GM10266 (cell line): ENCODE data around the gene FLII.
"Not testable (repeated sequence)": the region's sequence is repeated elsewhere in the genome, so short reads cannot be mapped to it uniquely, and the experiment has no call there.

Source experiments
- DNase-seq: peaks from one replicate; pipeline ENCODE4 v3.0.0; 2012; ENCODE audit errors: extremely low spot score
- CTCF ChIP-seq: IDR thresholded peaks from 2 replicates; pipeline ENCODE4 v1.5.1; 2012; ENCODE audit warnings: mild to moderate bottlenecking, low read depth; ENCODE audit not compliant: control insufficient read depth, insufficient read depth; ENCODE audit errors: missing control alignments

Gene FLII

GRCh38 chr17:18258356-18259038 is at the start of gene FLII:
Gene FLII (minus strand): TSS chr17:18258738. CDS start chr17:18258690, 48 bp downstream.
- peak; percentile 79 for DNase-seq
- no peak for TF ChIP-seq CTCF

- DNase-seq, result not testable (repeated sequence)
Observed at GRCh38 chr17:18303206-18303605, 44.7 kb upstream of the FLII start.

GRCh38 chr17:18300725-18301480 is 42.4 kb upstream of the FLII start:
- no peak for DNase-seq
- TF ChIP-seq CTCF, result no peak

GRCh38 chr17:18298061-18298460 is 39.5 kb upstream of the FLII start:
- not testable (repeated sequence) for DNase-seq

GRCh38 chr17:18291718-18292540 is 33.4 kb upstream of the FLII start:
- no peak for TF ChIP-seq CTCF
- DNase-seq, result no peak

GRCh38 chr17:18285296-18285695 is 26.8 kb upstream of the FLII start:
- no peak for TF ChIP-seq CTCF
- DNase-seq, result no peak

- TF ChIP-seq CTCF, result no peak
- no peak for DNase-seq
Observed at GRCh38 chr17:18281788-18282187, 23.2 kb upstream of the FLII start.
